Stimulated activated CD4-positive, alpha-beta T cell treated with anti-CD3 and anti-CD28 coated beads, Interleukin-2, amount 100 ng/mL, for 24 hours (primary cell): Measurements from ENCODE around the gene THUMPD1.
A peak's percentile ranks its signal among the peaks of the same experiment; 100 is the strongest.
"Not testable (repeated sequence)": the region's sequence is repeated elsewhere in the genome, so short reads cannot be mapped to it uniquely, and the experiment has no call there.

Experiments used
- DNase-seq, 2 donors: peaks; one replicate each; pipeline ENCODE4 v3.0.0-alpha.2; 2020

The THUMPD1 gene

GRCh38 chr16:20747030-20747816 is 5.6 kb upstream of the THUMPD1 start:
- no peak for DNase-seq

- DNase-seq: no peak
These were observed 4.8 kb upstream of the THUMPD1 start for GRCh38 chr16:20746461-20746860.

DNA sequence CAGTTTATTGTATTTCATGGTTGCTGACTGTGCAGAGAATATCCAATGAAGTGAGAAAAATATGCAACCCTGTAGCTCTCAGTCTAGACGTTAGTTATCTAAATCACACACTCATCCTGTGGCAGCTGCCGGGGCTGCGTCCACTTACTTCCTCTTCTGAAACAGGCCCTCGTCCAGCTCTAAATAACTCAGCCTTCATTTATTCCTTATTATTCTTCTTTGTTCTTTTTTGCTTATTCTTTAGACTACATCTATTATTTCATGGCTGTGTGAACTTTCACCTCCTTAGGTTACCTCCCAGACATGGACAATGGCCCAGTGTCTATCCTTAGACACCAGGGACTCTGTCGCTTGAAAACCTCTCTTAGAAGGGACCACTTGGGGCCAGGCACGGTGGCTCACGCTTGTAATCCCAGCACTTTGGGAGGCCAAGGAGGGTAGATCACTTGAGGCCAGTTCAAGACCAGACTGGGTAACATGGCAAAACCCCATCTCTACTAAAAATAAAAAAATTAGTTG is 3.4 kb upstream of the THUMPD1 start:
- DNase-seq: no peak

GRCh38 chr16:20743591-20743990 is 2.0 kb upstream of the THUMPD1 start:
- no peak for DNase-seq

DNA sequence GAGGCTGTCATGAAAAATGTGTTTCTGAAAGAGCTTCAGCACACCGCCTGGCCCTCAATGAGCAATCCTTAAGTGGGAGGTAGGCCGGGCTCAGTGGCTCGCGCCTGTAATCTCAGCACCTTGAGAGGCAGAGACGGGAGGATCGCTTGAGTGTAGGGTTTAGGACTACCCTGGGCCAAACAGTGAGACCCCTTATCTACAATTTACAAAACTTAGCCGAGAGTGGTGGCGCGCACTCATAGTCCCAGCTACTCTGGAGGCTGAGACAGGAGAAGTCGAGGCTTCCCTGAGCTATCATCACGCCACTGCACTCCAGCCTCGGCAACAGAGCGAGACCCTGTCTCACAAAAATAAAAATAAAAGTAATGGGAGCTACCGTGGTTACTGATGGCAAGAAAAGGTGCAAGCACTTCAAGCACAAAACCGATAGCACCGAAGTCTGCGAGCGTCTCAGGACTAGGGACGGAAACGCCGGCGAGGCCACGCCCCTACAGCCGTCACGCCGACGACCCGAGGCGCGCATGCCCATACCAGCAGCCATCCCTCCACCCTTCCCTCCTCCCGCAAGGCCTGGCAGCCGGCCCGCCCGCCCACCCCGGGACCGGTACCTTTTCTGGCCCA is 607 bp downstream of the THUMPD1 start:
- peak; percentile 91 to 92 for DNase-seq

- DNase-seq: peak; percentile 10 to 21
These were observed 1.4 kb downstream of the THUMPD1 start for GRCh38 chr16:20740007-20740883.

GRCh38 chr16:20735490-20735889 is 6.1 kb downstream of the THUMPD1 start:
- DNase-seq: no peak

DNA sequence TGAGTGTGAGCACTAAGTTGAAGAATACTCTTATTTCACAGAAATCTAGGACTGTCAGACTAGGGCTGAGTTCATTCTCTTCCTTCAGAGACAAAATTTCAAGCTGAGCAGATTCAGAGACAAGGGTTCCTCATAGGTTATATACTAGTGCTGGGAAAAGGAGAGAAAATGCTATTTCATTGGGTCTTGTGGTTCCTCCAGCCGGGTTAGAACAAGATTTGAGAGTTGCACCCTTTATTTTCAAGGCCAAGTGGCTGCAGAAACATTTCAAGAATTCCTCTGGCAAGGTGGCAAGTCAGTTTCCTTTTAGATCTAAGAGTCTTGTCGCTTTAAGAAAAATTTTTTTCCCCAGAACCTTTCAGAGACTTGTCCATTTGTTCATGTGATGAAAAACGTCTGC is 6.8 kb downstream of the THUMPD1 start:
- DNase-seq: no peak

GRCh38 chr16:20734056-20734455 is 7.6 kb downstream of the THUMPD1 start:
- DNase-seq: no peak

DNA sequence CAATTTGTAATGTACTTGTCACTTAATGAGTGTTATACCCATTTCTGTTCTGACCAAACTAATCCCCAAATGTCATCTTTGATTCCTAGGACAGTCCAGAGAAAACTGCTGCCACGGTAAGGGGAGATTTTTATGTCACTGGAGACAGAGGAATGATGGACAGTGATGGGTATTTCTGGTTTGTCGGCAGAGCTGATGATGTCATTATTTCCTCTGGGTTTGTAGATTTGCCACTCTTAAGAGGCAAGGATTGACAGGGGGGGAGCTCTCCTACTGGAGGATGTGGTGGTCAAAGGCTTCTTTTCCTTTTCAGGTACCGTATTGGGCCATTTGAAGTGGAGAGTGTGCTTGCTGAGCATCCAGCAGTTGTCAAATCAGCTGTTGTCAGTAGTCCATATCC is 12.5 kb downstream of the THUMPD1 start:
- no peak for DNase-seq

GRCh38 chr16:20727181-20727580 is 14.4 kb downstream of the THUMPD1 start:
- no peak for DNase-seq

GRCh38 chr16:20726661-20727060 is 15.0 kb downstream of the THUMPD1 start:
- no peak for DNase-seq

DNA sequence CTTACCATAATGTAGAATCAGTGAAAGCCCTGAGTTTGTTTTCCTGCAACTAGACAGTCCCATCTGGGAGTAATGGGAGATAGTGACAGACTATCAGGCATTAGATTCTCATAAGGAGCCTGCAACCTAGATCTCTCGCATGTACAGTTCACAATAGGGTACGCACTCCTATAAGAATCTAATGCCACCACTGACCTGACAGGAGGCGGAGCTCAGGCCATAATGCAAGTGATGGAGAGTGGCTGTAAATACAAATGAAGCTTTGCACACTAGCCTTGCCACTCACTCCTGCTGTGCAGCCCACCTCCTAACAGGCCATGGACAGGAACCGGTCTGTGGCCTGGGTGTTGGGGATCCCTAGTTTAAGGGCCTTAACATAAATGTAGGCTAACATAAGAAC is 21.4 kb downstream of the THUMPD1 start:
- DNase-seq: no peak

DNA sequence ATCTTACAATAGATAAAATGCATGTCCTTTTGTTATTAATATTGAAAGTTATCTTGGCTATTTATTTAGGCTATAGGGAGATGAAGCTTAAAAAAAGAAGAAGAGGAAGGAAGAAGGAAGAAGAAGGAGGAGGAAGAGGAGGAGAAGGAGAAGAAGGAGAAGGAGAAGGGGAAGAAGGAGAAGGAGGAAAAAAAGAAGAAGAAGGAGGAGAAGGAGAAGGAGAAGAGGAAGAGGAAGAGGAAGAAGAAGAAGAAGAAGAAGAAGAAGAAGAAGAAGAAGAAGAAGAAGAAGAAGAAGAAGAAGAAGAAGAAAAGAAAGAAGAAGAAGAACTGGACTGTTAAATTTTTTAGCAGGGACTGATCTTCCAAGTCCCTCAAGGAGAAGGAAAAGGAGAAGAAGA is 23.9 kb downstream of the THUMPD1 start:
- not testable (repeated sequence) for DNase-seq

DNA sequence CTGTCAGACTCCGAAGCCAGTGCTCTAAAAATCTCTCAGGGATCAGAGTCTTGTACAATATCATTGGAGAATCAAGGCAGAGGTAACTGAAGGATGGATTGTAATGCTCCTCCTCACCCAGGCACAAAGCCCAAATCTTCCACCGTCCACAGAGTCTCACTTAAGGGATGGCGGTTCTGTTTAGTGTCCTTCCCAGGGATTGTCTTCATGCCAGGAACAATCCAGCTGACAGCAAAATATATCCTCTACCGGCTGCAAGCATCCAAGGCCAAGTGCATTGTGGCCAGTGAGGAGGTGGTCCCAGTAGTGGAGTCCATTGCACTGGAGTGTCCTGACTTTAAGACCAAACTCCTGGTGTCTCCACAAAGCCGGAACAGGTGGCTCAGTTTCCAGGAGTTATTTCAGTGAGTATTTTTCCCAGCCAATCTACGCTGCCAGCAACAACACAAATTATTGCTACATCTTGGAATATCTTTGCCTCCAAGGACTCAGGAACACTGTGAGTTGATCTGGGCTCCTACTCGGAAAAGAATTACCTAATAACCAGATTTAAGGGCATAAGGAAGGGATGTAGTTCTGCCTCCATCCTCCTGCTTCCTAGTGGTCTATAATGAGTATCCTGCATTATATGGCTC is 30.2 kb downstream of the THUMPD1 start:
- no peak for DNase-seq

DNA sequence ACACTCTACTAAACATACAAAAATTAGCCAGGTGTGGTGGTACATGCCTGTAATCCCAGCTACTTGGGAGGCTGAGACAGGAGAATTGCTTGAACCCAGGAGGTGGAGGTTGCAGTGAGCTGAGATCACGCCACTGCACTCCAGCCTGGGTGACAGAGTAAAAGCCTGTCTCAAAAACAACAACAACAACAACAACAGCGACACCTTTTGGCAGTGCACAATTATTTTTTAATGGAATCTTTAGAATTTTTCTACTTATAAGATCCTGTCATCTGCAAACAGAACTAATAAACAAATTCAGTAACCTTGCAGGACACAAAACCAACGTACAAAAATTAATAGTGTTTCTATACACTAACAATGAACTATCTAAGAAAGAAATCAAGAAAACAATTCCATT is 33.5 kb downstream of the THUMPD1 start:
- DNase-seq: not testable (repeated sequence)

GRCh38 chr16:20707461-20707860 is 34.2 kb downstream of the THUMPD1 start:
- DNase-seq: no peak

DNA sequence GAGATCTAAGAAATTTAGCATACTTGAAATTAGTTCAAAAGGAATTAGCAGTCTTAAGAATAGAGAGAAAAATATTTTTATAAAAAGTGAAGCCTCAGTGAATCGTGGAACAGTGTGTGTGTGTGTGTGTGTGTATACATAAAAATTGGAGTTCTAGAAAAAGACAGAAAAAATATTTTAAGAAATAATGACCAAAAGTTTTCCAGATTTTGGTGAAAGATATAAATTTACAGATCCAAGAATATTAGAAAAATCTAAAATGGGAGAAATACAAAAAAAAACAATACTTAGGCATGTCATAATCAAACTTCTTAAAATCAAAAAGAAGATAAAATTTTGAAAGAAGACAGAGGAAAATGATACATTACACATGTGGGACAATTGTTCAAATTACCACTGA is 35.6 kb downstream of the THUMPD1 start:
- DNase-seq: not testable (repeated sequence)

DNA sequence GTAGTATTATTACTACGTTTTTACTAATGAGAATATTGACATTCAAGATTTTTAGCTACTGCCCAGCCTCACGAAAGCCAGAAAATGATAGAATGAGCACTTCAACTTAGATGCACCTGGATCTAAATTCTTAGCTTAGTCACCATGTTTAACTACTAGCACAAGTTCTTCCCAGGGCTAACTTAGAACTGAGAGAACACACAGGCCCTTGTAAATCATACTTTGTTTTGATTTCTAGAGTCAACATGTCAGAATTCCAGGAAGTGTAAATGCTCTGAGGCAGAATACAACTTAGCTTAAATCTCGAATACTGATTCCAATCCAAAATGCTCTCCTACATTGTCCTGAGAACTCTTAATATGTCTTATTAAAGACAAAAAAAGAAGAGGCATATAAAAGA is 37.3 kb downstream of the THUMPD1 start:
- no peak for DNase-seq

GRCh38 chr16:20701692-20702091 is 39.9 kb downstream of the THUMPD1 start:
- DNase-seq: not testable (repeated sequence)

DNA sequence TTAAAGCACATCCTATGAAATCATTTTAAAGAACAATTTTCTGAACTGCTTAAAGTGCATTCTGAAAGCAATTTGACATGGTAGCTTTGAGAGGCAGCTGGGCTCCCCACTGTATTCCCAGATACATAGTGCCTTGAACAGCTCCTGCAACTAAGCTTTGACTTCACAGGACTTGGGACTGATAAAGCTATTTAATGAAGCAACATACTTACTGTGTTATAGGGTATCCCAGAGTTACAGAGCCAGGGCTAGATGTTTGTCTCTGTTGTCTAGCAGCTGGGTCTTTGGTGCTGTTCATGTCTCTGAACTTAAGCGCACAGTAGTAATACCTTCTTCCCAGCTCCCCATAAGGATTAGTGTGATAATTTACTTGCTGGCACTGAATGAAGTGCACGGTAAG is 45.0 kb downstream of the THUMPD1 start:
- DNase-seq: no peak

GRCh38 chr16:20695024-20695423 is 46.6 kb downstream of the THUMPD1 start:
- no peak for DNase-seq

- not testable (repeated sequence) for DNase-seq
These were observed 47.5 kb downstream of the THUMPD1 start for GRCh38 chr16:20694096-20694495.
